ENCODE measurements around the gene KRT13.

- no peak for TF ChIP-seq CTCF (IDR thresholded peaks at IDR 0.05; ENCODE audit: insufficient read depth, low read length)
- TF ChIP-seq SPI1 (IDR thresholded peaks at IDR 0.05; ENCODE audit: borderline replicate concordance, low read depth), result no peak
- no peak for TF ChIP-seq POLR2AphosphoS5 (IDR thresholded peaks at IDR 0.05; ENCODE audit: low read depth)
- no peak for TF ChIP-seq REST (IDR thresholded peaks at IDR 0.05; ENCODE audit: insufficient replicate concordance, low read depth)
- no peak for TF ChIP-seq GABPA (IDR thresholded peaks at IDR 0.05; ENCODE audit: low read depth)
These were observed 46.0 kb upstream of the KRT13 start for GRCh38 chr17:41551365-41551764.
